GM08714 (cell line): ENCODE data around the gene MGARP.
"Not testable (repeated sequence)": the region's sequence is repeated elsewhere in the genome, so short reads cannot be mapped to it uniquely, and the experiment has no call there.

Experiments
- H3K4me3 ChIP-seq: fragments of 200-500 bp; sonication (Bioruptor generic); 2 replicates; pipeline ENCODE4 v1.5.1; 2014; ENCODE audit warnings: mild to moderate bottlenecking, low read length, inconsistent platforms
- ZNF274 ChIP-seq: IDR thresholded peaks from 2 replicates; pipeline ENCODE4 v1.6.1; 2012; ENCODE audit warnings: mild to moderate bottlenecking, low read depth, low read length

MGARP gene

DNA sequence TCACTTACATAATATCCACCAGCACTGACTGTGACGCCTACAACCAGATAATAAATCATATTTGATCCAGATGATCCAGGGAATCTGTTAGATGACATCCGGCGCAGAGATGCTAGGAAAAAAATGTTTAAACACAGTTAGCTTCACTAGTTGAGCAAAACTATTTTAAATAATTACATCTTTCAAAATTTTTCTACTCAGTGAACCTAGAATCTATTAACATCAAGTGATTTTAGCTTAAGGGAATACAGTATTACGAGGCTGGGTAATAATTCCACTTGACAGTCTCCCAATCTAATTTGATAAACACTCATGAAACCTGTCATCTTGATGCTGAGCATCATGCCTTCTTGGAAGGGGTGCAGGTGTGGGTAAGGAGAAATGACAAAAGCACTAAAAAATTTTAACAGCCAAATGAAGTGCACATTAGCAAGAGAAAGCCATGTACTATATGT is 4.7 kb downstream of the MGARP start:
- TF ChIP-seq ZNF274 = no peak
- no peak overlapping the region for H3K4me3 ChIP-seq

DNA sequence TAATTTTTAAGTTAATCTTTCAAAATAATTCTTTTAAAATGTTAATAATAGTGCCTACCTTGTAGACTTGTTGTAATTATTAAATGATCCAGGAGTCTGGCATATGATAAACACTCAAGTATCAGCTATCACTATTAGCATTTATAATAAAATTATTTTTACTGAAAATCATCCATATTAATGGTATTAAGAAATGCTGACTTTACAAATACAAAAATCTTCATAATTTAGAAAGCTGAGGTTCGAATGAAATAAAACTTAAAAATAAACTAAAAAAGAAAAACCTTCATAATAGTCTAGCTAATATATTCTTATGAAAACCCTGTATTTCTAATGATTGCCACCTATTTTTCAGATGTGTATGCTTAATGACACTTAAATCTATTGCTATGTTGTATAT is 5.2 kb downstream of the MGARP start:
- TF ChIP-seq ZNF274 = no peak
- H3K4me3 ChIP-seq = no peak overlapping the region

DNA sequence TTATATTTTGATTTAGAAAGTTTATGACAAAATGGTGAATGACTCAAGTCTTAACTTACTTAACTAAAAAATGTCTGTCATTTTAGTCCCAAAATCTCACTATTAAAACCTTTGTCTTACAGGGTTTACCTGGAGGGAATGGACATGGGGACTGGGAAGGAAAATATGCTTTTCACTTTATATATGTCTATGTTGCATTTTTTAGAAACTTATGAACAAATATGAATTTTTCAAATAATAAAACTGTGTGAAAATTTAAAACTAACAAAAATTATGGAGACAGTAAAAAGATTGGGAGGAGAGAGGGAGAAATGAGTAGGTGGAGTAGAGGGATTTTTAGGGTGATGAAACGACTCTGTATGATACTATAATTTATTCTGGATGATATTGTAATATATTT is 6.2 kb downstream of the MGARP start:
- no peak overlapping the region for H3K4me3 ChIP-seq
- TF ChIP-seq ZNF274 = no peak

DNA sequence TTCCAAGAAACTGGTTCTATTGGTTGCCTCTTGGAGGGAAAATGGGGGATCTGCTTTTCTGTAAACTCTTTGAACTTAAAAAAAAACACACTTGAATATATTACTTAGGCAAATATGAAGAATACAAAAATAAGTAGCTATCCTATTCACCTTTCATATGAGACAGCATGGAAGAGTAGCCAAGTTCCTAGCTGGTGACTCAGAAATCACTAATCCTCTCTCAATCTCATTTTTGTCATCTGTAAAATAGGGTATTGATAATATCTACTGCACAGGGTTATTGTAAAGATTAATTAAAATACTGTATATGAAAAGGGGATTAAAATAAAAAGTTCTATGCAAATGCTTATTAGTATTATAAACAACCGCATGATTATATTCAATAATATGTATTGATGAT is 12.7 kb downstream of the MGARP start:
- TF ChIP-seq ZNF274 = no peak
- no peak overlapping the region for H3K4me3 ChIP-seq

DNA sequence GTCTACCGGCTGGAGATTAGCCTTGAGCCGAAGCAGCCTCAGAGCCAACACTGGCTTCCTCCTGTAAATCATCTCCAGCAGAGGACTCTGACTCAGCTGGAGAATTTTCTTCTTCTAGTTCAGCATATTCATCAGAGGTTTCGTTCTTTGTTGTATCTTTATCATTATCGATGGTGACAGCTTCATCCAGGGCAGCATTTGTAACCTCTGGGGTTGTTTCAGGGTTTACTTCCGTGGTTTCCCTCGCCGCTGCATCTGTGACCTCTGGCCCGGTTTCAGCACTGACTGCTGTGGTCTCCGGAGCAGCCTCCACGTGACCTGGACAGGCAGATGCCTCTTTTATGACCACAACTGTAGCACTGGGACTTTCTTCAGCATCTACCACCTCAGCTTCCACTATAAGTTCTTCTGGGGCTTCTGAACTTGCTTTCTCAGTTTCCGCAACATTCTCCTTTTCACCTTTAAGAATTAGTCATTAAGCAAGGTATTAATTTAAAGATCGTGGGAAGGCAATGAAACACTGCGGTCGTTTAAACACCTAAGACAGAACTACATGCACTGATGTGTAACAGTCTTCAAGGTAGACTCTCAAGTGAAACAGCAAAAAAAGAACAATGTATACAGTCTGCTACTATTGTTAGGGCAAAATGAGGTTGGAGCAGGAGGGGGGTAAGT is 13.3 kb downstream of the MGARP start:
- H3K4me3 ChIP-seq = peak overlapping the region; percentile 11; the same call in 1 of the 2 replicates
- TF ChIP-seq ZNF274 = no peak

DNA sequence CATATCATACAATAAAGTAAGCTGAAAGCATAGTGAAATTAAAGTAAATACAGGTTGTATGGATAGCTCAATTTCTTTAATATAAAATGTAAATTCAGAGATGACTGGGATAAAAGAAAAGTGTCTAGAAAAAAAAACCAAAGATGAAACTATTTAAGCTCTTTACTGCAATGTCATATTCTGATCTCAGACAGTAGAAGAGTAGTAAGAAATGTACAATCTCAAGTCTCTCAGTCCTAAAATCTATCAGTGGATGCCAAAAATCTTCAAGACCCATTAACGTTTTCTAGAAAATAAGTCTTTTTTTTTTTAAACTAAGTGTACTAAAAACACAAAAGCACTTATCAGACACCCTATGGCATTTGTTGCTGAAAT is 13.8 kb downstream of the MGARP start:
- no peak for TF ChIP-seq ZNF274
- H3K4me3 ChIP-seq = peak overlapping the region; percentile 11; the same call in 1 of the 2 replicates

DNA sequence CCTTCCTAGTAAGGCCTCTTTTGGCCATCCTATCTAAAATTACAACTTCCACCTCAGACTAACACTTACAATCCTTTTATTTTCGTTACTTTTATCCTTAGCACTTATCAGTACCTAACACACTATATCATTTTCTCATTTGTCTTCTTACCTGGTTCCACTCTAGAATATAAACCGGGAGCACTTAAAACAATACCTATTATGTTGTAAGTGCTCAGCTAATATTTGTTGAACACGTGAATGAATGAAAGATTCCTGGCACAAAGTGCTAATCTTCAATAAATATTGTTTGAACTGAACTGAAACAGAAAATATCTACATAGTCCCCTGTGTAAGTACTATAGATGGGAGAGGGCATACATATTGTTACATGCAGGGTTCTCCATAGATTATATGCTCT is 14.4 kb downstream of the MGARP start:
- no peak overlapping the region for H3K4me3 ChIP-seq
- no peak for TF ChIP-seq ZNF274

DNA sequence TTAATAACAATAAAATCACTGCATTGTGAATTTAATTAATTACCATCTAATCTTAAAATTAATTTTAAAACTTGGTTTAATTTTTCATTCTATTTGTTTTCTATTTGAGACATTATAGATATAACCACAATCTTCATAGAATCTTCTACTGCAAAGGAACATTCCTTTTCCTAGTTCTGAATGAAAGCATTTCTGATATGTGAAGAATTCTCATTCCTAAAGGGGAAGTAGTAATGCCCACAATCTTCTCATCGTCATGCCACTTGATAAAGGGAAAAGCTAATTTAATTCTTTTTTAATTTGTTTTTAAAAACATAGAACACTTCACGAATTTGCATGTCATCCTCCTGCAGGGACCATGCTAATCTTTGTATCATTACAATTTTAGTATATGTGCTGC is 23.7 kb downstream of the MGARP start:
- no peak overlapping the region for H3K4me3 ChIP-seq
- TF ChIP-seq ZNF274 = no peak

DNA sequence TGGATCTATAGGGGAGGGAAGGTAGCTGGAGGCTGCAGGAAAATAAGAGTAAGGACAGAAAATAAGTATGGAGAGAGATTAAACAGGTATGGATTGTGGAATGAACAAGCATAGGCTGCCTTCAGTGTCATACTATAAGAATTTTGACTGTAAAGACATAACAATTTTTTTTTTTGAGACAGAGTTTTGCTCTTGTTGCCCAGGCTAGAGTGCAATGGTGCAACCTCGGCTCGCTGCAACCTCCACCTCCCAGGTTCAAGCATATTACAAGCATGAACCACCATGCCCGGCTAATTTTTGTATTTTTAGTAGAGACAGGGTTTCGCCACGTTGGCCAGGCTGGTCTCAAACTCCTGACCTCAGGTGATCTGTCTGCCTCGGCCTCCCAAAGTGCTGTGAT is 24.4 kb downstream of the MGARP start:
- not testable (repeated sequence) for H3K4me3 ChIP-seq

DNA sequence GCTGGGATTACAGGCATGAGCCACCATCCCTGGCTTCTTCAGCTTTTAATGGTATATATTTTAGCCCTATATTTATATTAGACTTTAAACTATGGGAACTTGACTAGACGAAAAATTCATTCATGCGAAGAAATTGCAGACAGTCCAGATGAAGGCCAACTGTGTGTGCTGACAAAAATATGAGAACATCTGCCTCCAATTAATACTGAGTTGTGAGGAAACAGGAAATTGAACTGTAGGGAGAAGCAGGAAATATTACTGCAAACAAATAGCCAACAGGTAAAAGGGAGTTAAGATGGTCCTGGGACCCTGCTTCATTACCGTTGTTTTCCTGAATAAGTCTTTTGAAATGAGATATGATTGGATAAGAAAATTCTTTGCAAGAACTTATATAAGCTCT is 26.3 kb downstream of the MGARP start:
- no peak overlapping the region for H3K4me3 ChIP-seq
- TF ChIP-seq ZNF274 = no peak

DNA sequence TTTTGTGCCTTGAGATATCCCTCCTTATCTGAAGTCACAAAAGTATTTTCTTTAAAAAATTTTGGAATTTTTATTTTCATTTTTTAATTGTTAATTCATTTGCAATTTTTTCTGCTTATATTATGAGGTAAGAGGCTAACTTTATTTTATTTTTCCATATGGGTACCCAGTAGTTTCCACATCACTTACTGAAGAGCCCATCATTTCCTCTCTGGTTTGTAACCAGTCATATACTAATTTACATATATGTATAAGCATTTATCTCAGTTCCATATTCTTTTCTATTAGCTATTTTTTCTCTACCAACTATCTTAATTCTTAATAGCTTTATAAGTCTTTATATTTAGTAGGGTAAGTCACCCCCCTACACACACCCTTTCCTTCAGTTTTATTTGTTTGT is 27.0 kb downstream of the MGARP start:
- H3K4me3 ChIP-seq = no peak overlapping the region
- TF ChIP-seq ZNF274 = no peak

DNA sequence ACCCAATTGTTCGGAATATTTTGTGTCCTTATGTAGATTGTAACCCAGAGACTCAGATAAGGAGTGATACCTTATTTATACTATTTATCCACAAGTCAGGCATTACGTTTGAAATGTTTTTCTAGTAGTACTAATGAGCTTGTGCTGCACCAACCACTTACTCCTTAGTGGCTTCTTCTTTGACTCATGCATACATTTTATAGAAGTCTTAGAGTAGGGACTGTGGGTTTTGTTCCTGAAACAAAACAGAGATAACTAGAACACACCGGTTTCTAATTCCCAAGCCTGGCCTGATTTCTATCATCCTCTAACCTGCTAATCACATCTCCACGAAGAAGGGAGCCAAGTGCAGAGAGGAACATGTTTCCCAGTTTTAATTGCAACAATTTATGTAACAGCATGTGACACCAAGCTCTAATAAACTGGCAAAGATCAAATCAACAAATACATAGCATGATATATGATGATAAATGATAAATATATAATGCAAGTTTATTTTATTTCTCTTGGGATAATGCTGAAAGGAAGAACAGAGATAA is 32.3 kb downstream of the MGARP start:
- TF ChIP-seq ZNF274 = no peak

DNA sequence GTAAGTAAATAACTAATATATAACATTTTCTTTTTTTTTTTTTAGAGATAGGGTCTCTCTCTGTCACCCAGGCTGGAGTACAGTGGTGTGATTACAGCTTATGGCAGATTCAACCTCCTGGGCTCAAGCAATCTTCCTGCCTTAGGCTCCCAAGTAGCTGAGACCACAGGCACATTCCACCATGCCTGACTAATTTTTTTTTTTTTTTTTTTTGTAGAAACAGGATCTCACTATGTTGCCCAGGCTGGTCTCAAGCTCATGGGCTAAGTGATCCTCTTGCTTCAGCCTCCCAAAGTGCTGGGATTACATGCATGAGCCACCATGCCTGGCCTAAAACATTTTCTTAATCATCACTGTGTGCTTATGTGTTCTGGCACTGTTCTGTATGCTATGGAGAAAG is 32.8 kb downstream of the MGARP start:
- H3K4me3 ChIP-seq = no peak overlapping the region
- TF ChIP-seq ZNF274 = no peak

More for the DNA sequence above, 32.3 kb downstream of the MGARP start:
- no peak overlapping the region for H3K4me3 ChIP-seq

DNA sequence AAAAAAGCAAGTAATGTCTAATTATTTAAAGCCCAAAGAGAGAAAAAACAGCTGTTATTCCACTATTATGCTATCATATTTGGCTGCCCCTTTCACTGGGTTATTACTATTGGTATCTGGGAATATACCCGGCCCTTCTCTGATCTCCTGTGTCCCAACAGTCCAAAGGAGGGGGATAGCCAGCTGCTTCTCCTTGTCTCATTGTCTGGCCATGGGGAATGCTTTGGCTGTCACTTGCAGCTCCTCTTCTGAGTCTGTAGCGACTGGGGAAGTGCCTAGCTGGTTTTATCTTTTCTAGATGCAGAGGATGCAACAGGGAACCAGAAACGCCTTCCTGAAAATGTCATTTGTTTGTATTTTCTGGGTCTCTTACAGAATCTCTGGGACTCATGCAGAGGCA is 33.9 kb downstream of the MGARP start:
- no peak overlapping the region for H3K4me3 ChIP-seq
- no peak for TF ChIP-seq ZNF274

DNA sequence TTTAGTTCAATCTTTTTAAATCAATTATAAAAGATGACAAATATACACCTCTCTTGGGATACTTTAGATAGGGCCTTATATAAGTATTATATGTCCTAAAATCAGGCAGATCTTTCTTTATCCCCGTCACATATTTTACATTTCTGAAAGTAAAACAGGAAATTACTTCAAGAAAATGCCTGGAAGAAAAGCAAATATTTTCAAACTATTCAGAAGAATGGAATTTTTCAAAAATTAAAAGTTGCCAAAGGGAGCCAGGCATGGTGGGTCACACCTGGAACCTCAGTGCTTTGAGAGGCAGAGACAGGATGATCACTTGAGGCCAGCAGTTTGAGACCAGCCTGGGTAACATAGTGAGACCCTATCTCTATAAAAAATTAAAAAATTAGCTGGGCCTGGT is 34.4 kb downstream of the MGARP start:
- no peak overlapping the region for H3K4me3 ChIP-seq
- no peak for TF ChIP-seq ZNF274
